Loucy (cell line): ENCODE results near the gene TOR4A.

Source experiments
- EZH2phosphoT487 ChIP-seq: fragments of 200-600 bp; IDR thresholded peaks from 2 replicates; pipeline ENCODE4 v1.6.1; 2018; ENCODE audit warnings: antibody characterized with exemption, mild to moderate bottlenecking, moderate library complexity, borderline replicate concordance
- TF ChIP-seq, protein P1 (sequence below): fragments of 200-600 bp; sonication (generic); conservative IDR thresholded peaks from 2 replicates; pipeline ENCODE4 v1.5.1; 2014; ENCODE audit warnings: mild to moderate bottlenecking, antibody characterized with exemption, low read length

DNA sequence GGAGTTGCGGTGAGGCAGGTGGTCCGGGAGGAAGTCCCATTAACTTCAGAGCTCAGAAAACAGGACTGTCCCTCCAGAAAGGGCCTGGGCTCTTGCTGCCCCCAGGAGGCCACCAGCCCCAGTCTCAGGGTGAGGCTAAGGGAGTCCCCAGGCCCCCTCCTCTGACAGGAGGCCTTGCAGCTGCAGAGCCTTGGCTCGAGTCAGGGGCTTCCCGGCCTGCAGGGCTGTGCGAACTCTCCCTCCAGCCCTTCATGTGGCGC lies 29.7 kb upstream of the TOR4A start:
- TF ChIP-seq, protein P1, sequence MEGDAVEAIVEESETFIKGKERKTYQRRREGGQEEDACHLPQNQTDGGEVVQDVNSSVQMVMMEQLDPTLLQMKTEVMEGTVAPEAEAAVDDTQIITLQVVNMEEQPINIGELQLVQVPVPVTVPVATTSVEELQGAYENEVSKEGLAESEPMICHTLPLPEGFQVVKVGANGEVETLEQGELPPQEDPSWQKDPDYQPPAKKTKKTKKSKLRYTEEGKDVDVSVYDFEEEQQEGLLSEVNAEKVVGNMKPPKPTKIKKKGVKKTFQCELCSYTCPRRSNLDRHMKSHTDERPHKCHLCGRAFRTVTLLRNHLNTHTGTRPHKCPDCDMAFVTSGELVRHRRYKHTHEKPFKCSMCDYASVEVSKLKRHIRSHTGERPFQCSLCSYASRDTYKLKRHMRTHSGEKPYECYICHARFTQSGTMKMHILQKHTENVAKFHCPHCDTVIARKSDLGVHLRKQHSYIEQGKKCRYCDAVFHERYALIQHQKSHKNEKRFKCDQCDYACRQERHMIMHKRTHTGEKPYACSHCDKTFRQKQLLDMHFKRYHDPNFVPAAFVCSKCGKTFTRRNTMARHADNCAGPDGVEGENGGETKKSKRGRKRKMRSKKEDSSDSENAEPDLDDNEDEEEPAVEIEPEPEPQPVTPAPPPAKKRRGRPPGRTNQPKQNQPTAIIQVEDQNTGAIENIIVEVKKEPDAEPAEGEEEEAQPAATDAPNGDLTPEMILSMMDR = no peak
- TF ChIP-seq EZH2phosphoT487 = no peak
